ENCODE measurements around the gene ADGRV1. TPM values are rescaled to one million over a fixed set of nuclear protein-coding genes. Genes with fewer than 3 reads are reported as not detected.

The ADGRV1 gene
- total RNA-seq, 2 donors from 2014 or later: 16.4 to 20.9 TPM

DNA sequence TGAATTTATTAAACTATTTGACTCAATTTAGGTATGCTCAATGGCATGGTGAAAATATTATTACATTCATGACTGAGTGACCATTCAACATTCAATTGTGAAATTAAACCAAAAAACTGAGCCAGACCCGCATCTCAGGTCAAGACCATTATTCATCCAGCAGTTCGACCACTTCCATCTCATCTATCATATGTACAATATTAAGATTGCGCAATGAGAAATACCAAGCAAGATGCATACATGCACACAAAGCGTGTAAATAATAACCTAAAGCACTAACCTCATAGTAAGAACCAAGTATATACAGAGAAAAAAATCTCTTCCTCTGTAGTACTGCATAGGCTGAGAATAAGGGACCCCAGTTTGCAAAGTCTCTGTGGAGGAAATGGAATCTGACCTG is 310.2 kb downstream of the ADGRV1 start:
- WGBS: 97% methylated on average over 4 of the region's 4 CpGs
- intact Hi-C loops (cut with DNase I): loop anchor here (5.0 kb wide), 2 partner anchors 229 to 549 kb away; no protein-coding TSS in a partner anchor
- DNase-seq (ENCODE audit: low spot score): no peak
- Histone ChIP-seq H3K27ac (no peak overlapping the region), H3K36me3 (no peaks in the 10 kb centered on the region), H3K4me1 (replicated peaks) (no peaks in the 10 kb centered on the region), H3K9me3 (no peaks in the 10 kb centered on the region), H3K4me3 (no peak overlapping the region), H3K27me3 (replicated peaks; ENCODE audit: insufficient read depth) (no peaks in the 10 kb centered on the region)
- TF ChIP-seq POLR2A (IDR thresholded peaks at IDR 0.05): no peak
- TF ChIP-seq, protein P1, sequence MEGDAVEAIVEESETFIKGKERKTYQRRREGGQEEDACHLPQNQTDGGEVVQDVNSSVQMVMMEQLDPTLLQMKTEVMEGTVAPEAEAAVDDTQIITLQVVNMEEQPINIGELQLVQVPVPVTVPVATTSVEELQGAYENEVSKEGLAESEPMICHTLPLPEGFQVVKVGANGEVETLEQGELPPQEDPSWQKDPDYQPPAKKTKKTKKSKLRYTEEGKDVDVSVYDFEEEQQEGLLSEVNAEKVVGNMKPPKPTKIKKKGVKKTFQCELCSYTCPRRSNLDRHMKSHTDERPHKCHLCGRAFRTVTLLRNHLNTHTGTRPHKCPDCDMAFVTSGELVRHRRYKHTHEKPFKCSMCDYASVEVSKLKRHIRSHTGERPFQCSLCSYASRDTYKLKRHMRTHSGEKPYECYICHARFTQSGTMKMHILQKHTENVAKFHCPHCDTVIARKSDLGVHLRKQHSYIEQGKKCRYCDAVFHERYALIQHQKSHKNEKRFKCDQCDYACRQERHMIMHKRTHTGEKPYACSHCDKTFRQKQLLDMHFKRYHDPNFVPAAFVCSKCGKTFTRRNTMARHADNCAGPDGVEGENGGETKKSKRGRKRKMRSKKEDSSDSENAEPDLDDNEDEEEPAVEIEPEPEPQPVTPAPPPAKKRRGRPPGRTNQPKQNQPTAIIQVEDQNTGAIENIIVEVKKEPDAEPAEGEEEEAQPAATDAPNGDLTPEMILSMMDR (IDR thresholded peaks at IDR 0.05): no peak

DNA sequence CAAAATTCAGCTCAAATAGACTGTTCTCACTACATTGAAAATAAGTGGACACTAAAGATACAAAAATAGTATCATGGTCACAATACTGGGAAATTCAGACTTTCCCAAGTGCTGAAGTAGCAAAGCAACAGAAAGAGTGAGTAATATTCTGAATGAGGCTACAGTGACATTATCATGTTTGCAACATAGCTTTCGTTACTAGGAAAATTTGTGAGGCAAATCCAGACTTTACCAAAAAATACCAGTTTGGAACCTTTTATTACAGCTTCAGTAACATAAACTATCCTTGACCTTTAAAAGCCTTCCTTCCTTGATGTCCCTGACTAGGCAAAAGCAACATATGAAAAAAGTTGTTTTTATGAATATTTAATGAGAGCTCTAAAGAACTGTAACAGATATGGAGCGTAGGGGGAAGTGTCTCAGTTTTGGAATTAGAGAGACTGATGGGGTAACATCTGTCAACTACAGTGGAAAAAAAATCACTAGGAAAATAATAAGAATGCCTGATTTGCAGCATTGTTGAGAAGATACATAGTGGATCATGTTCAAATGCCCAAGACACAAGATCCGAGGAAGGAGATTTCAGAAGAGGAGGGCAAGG is 312.9 kb downstream of the ADGRV1 start:
- intact Hi-C loops (cut with DNase I): loop anchor here (5.0 kb wide), 1 partner anchor 61 kb away; no protein-coding TSS in a partner anchor
- TF ChIP-seq POLR2A (IDR thresholded peaks at IDR 0.05) (no peak), POLR2AphosphoS5 (IDR thresholded peaks at IDR 0.05) (no peak)
- TF ChIP-seq, protein P1 (IDR thresholded peaks at IDR 0.05): no peak
- WGBS: 88% methylated on average over 3 of the region's 3 CpGs
- DNase-seq (ENCODE audit: low spot score): no peak
- H3K9me3 ChIP-seq: no peaks in the 10 kb centered on the region
- H3K27ac ChIP-seq: no peak overlapping the region
- no peaks in the 10 kb centered on the region for H3K27me3 ChIP-seq (replicated peaks; ENCODE audit: insufficient read depth)
- H3K4me1 ChIP-seq (replicated peaks): no peaks in the 10 kb centered on the region
- H3K36me3 ChIP-seq: no peaks in the 10 kb centered on the region
- H3K4me3 ChIP-seq: no peak overlapping the region

DNA sequence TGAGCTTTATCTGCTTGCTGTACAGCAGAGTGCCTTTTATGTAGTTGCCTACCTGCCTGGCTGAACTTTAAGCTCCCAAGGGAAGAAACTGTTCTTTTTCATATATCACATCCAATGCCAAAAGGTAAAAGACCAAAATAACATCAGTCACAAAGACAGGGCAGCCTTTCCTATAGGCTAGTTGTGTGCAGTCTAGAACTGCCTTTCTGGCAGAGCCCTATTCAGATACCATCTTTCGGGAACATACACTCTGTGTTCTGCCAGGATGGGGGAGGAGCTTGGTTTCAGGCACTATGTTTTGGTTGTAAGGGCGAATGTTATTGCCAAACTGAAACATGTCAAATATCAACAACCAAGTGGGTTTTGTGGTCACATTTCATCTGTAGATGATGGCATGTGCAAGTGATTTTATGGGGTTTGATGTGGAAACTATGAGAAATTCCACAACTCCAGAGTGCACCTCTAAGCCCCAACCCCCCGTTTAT is 314.5 kb downstream of the ADGRV1 start:
- DNase-seq (ENCODE audit: low spot score): peak; percentile 72
- Histone ChIP-seq H3K9me3 (no peaks in the 10 kb centered on the region), H3K4me3 (no peak overlapping the region), H3K36me3 (no peaks in the 10 kb centered on the region), H3K4me1 (replicated peaks) (no peaks in the 10 kb centered on the region), H3K27me3 (replicated peaks; ENCODE audit: insufficient read depth) (no peaks in the 10 kb centered on the region), H3K27ac (peak overlapping the region in 1 of 2 donors; percentile 22)
- WGBS: 28% methylated on average over 3 of the region's 3 CpGs
- TF ChIP-seq, protein P1 (IDR thresholded peaks at IDR 0.05): no peak
- TF ChIP-seq POLR2AphosphoS5 (IDR thresholded peaks at IDR 0.05) (peak; percentile 88), POLR2A (IDR thresholded peaks at IDR 0.05) (no peak)
- intact Hi-C loops (cut with DNase I): loop anchor here (5.0 kb wide), 1 partner anchor 59 kb away; no protein-coding TSS in a partner anchor

DNA sequence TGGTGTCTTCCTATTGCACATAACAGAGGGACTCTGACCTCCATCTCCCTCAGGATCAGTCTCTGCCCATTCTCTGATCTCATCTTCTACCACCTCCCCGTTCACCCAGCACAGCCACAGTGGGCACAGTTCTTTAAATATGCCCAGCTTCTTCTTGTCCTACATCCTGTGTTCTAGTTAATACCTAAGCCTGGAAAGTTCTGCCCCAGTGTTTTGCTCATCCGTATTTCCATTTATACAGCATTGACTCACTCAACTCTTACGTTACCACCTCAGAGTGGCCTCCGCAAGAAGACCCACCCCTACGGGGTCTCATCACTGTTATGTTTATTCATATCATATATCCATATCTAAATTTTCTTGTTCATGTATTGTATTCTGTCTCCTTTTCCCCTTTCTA is 315.5 kb downstream of the ADGRV1 start:
- no peak for DNase-seq (ENCODE audit: low spot score)
- no peaks in the 10 kb centered on the region for H3K4me1 ChIP-seq (replicated peaks)
- H3K36me3 ChIP-seq: no peaks in the 10 kb centered on the region
- intact Hi-C loops (cut with DNase I): loop anchor here (5.0 kb wide), 1 partner anchor 58 kb away; no protein-coding TSS in a partner anchor
- TF ChIP-seq POLR2AphosphoS5 (IDR thresholded peaks at IDR 0.05): no peak
- TF ChIP-seq, protein P1 (IDR thresholded peaks at IDR 0.05): no peak
- H3K4me3 ChIP-seq: no peak overlapping the region
- no peaks in the 10 kb centered on the region for H3K27me3 ChIP-seq (replicated peaks; ENCODE audit: insufficient read depth)
- whole genome bisulfite sequencing: 97% methylated on average over 5 of the region's 5 CpGs
- no peaks in the 10 kb centered on the region for H3K9me3 ChIP-seq
- H3K27ac ChIP-seq: no peak overlapping the region

DNA sequence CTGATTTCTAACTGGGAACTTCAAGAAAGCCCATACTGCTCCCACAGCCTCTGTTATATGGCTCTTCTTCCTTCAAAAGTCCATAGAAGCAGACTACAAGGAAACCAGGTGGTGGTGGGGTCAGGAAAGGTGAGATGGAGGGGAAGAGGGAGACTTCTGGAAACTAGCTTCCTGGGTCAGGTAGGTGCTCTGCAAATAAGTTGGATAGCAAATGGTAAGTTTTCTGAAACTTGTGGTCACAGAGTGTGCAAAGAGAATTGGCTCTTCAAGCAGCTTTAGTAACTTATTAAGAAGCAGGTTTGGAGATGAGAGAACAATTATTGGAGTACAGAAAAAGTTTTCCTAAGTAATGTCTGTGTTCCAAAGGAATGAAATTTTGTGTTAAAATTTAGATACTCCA is 316.9 kb downstream of the ADGRV1 start:
- Histone ChIP-seq H3K4me3 (no peak overlapping the region), H3K27ac (no peak overlapping the region), H3K9me3 (no peaks in the 10 kb centered on the region), H3K27me3 (replicated peaks; ENCODE audit: insufficient read depth) (no peaks in the 10 kb centered on the region), H3K36me3 (no peaks in the 10 kb centered on the region), H3K4me1 (replicated peaks) (no peaks in the 10 kb centered on the region)
- intact Hi-C loops (cut with DNase I): no loop called here
- TF ChIP-seq POLR2A (IDR thresholded peaks at IDR 0.05): no peak
- no peak for TF ChIP-seq POLR2AphosphoS5 (IDR thresholded peaks at IDR 0.05)
- TF ChIP-seq, protein P1 (IDR thresholded peaks at IDR 0.05): no peak
- DNase-seq (ENCODE audit: low spot score): no peak

Data from prostate gland (tissue), 2 donors.